HEK293 (cell line): ENCODE results near the gene PAX3.

Experiments
- CTCF ChIA-PET: fragments of 350-600 bp; formaldehyde crosslinking; extraction: SDS; loops from one replicate; lab custom pipeline; 2021; ENCODE audit warnings: antibody characterized with exemption; lab: Yijun Ruan, JAX
- POLR2A ChIA-PET: fragments of 300-600 bp; formaldehyde crosslinking; extraction: SDS; loops from one replicate; lab custom pipeline; 2020; ENCODE audit warnings: antibody characterized with exemption, inconsistent platforms; lab: Yijun Ruan, JAX
- H3K27ac ChIP-seq: fragments of 200-500 bp; sonication (Bioruptor generic); 2 replicates; pipeline ENCODE4 v1.5.1; 2014; ENCODE audit warnings: low read depth, low read length, control low read depth, inconsistent platforms; ENCODE audit errors: extremely low read depth
- H3K36me3 ChIP-seq, 2 experiments: fragments of 200-500 bp in 1 of 2; sonication (Bioruptor generic) in 1 of 2; 1 replicate in 1 of 2; 2 replicates in 1 of 2; pipeline ENCODE4 v1.5.1; 2014 to 2017; ENCODE audit warnings: inconsistent platforms in 2 of 2, low read length in 2 of 2; ENCODE audit not compliant: control insufficient read depth in 2 of 2, insufficient read depth in 1 of 2
- H3K4me1 ChIP-seq: fragments of 200-500 bp; sonication (Bioruptor generic); 2 replicates; pipeline ENCODE4 v1.5.1; 2014; ENCODE audit warnings: mild to moderate bottlenecking, low read length, inconsistent platforms; ENCODE audit not compliant: control insufficient read depth, insufficient read depth
- H3K4me3 ChIP-seq: 2 replicates; pipeline ENCODE4 v1.5.1; 2011; ENCODE audit warnings: low read depth, mild to moderate bottlenecking, control low read depth, low read length, moderate library complexity
- H3K9me3 ChIP-seq: fragments of 200-500 bp; sonication (Bioruptor generic); 2 replicates; pipeline ENCODE4 v1.5.1; 2014; ENCODE audit warnings: low read depth, low read length, inconsistent platforms; ENCODE audit not compliant: control insufficient read depth, insufficient read depth
- GFI1B ChIP-seq: fragments of 450-650 bp; formaldehyde crosslinking; IDR thresholded peaks from 2 replicates; pipeline ENCODE4 v1.5.1; 2016; ENCODE audit warnings: missing biosample characterization, missing genetic modification characterization
- KLF10 ChIP-seq: fragments of 450-650 bp; IDR thresholded peaks from 2 replicates; pipeline ENCODE4 v1.5.1; 2018; ENCODE audit warnings: missing biosample characterization, mild to moderate bottlenecking, missing genetic modification characterization
- PRDM1 ChIP-seq: fragments of 450-650 bp; formaldehyde crosslinking; IDR thresholded peaks from 2 replicates; pipeline ENCODE4; 2016; ENCODE audit warnings: missing biosample characterization, missing genetic modification characterization
- SCRT2 ChIP-seq: fragments of 450-650 bp; formaldehyde crosslinking; IDR thresholded peaks from 2 replicates; pipeline ENCODE4 v1.5.1; 2016; ENCODE audit warnings: missing biosample characterization, missing genetic modification characterization
- YY2 ChIP-seq: fragments of 450-650 bp; formaldehyde crosslinking; IDR thresholded peaks from 2 replicates; pipeline ENCODE4 v1.5.1; 2016; ENCODE audit warnings: missing biosample characterization, missing genetic modification characterization
- ZBTB1 ChIP-seq: fragments of 450-650 bp; formaldehyde crosslinking; IDR thresholded peaks from 2 replicates; pipeline ENCODE4 v1.5.1; 2016; ENCODE audit warnings: missing biosample characterization, missing genetic modification characterization
- ZBTB20 ChIP-seq: fragments of 450-650 bp; formaldehyde crosslinking; IDR thresholded peaks from 2 replicates; pipeline ENCODE4 v1.5.1; 2016; ENCODE audit warnings: missing biosample characterization, missing genetic modification characterization
- ZNF366 ChIP-seq: fragments of 450-650 bp; formaldehyde crosslinking; conservative IDR thresholded peaks from 2 replicates; pipeline ENCODE4 v1.5.1; 2016; ENCODE audit warnings: missing biosample characterization, missing genetic modification characterization
- ZNF521 ChIP-seq: fragments of 450-650 bp; formaldehyde crosslinking; IDR thresholded peaks from 2 replicates; pipeline ENCODE4 v1.5.1; 2017; ENCODE audit warnings: missing biosample characterization, mild to moderate bottlenecking, missing genetic modification characterization
- ZNF548 ChIP-seq: fragments of 450-650 bp; formaldehyde crosslinking; IDR thresholded peaks from 2 replicates; pipeline ENCODE4 v1.5.1; 2016; ENCODE audit warnings: missing biosample characterization, missing genetic modification characterization
- ZNF621 ChIP-seq: fragments of 450-650 bp; formaldehyde crosslinking; IDR thresholded peaks from 2 replicates; pipeline ENCODE4 v1.5.1; 2017; ENCODE audit warnings: missing biosample characterization, missing genetic modification characterization
- ZNF626 ChIP-seq: fragments of 450-650 bp; sonication (Bioruptor Pico); formaldehyde crosslinking; IDR thresholded peaks from 2 replicates; pipeline ENCODE4 v1.5.1; 2018; ENCODE audit warnings: missing biosample characterization, missing genetic modification characterization, inconsistent platforms
- ZNF785 ChIP-seq: fragments of 450-650 bp; formaldehyde crosslinking; IDR thresholded peaks from 2 replicates; pipeline ENCODE4 v1.5.1; 2016; ENCODE audit warnings: missing biosample characterization, missing genetic modification characterization
- TF ChIP-seq, protein P1 (sequence below): fragments of 450-650 bp; formaldehyde crosslinking; IDR thresholded peaks from 2 replicates; pipeline ENCODE4 v1.5.1; 2017; ENCODE audit warnings: missing biosample characterization, missing genetic modification characterization
- TF ChIP-seq, protein P2 (sequence below): fragments of 450-650 bp; formaldehyde crosslinking; IDR thresholded peaks from 2 replicates; pipeline ENCODE4 v1.5.1; 2016; ENCODE audit warnings: missing biosample characterization, missing genetic modification characterization
- TF ChIP-seq, protein P3 (sequence below): fragments of 450-650 bp; formaldehyde crosslinking; IDR thresholded peaks from 2 replicates; pipeline ENCODE4 v1.5.1; 2016; ENCODE audit warnings: missing biosample characterization, missing genetic modification characterization

PAX3 gene

DNA sequence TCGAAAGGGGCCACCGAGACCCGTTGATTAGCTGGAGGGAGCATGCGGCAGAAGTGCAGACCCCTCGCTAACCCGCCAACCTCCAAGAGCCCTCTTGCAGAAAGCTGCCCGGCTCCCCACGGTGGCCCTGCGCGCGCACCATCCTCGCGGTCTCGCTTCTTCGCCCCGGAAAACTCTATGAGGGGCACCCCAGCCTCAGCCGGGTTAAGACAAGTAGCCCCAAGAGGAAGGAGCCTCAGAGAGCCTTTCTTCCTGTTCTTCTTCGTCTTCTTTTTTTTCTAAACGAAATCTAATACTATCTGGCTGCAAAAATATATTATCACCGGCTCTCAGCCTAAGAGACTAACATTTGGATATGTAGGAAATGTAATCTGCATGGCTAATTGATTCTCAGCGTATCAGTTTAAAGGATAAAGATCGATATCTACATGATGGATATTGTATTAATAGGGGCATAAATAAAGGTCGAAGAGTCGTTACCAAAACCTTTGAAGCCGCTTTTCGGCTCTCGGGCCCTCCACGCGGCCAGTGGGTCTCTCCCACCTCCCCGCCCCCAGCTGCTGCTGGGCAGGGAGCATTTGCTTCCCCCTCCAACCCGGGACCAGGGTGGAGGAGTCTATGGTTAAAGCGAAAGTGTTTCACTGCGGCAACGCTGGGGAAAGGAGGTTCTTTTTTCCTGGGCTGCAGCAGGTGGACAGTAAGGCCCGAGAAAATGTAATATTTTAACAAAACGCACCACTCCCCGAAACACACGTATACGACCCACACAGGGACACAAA lies 6.1 kb upstream of the PAX3 start:
- TF ChIP-seq ZNF521 (tag by site-specific recombination) = no peak
- TF ChIP-seq KLF10 (tag by site-specific recombination) = no peak
- TF ChIP-seq, protein P1, sequence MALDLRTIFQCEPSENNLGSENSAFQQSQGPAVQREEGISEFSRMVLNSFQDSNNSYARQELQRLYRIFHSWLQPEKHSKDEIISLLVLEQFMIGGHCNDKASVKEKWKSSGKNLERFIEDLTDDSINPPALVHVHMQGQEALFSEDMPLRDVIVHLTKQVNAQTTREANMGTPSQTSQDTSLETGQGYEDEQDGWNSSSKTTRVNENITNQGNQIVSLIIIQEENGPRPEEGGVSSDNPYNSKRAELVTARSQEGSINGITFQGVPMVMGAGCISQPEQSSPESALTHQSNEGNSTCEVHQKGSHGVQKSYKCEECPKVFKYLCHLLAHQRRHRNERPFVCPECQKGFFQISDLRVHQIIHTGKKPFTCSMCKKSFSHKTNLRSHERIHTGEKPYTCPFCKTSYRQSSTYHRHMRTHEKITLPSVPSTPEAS = no peak
- TF ChIP-seq PRDM1 (tag by site-specific recombination) = no peak
- no peak for TF ChIP-seq GFI1B (tag by site-specific recombination)
- no peak for TF ChIP-seq ZNF621 (tag by site-specific recombination)
- TF ChIP-seq, protein P2, sequence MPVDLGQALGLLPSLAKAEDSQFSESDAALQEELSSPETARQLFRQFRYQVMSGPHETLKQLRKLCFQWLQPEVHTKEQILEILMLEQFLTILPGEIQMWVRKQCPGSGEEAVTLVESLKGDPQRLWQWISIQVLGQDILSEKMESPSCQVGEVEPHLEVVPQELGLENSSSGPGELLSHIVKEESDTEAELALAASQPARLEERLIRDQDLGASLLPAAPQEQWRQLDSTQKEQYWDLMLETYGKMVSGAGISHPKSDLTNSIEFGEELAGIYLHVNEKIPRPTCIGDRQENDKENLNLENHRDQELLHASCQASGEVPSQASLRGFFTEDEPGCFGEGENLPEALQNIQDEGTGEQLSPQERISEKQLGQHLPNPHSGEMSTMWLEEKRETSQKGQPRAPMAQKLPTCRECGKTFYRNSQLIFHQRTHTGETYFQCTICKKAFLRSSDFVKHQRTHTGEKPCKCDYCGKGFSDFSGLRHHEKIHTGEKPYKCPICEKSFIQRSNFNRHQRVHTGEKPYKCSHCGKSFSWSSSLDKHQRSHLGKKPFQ = no peak
- no peak for TF ChIP-seq ZBTB20 (tag by site-specific recombination)
- no peak for TF ChIP-seq ZNF626 (tag by site-specific recombination)
- TF ChIP-seq ZNF785 (tag by site-specific recombination) = no peak
- no peak for TF ChIP-seq YY2 (tag by site-specific recombination)
- TF ChIP-seq ZNF548 (tag by site-specific recombination) = no peak
- TF ChIP-seq, all 188 proteins: peak for 0
- H3K27ac ChIP-seq = no peak overlapping the region
- CTCF ChIA-PET = no interaction called here
- no peaks in the 10 kb centered on the region for H3K36me3 ChIP-seq
- no peak overlapping the region for H3K4me3 ChIP-seq
- H3K4me1 ChIP-seq = no peaks in the 10 kb centered on the region
- POLR2A ChIA-PET = no interaction called here
- H3K9me3 ChIP-seq = no peaks in the 10 kb centered on the region

DNA sequence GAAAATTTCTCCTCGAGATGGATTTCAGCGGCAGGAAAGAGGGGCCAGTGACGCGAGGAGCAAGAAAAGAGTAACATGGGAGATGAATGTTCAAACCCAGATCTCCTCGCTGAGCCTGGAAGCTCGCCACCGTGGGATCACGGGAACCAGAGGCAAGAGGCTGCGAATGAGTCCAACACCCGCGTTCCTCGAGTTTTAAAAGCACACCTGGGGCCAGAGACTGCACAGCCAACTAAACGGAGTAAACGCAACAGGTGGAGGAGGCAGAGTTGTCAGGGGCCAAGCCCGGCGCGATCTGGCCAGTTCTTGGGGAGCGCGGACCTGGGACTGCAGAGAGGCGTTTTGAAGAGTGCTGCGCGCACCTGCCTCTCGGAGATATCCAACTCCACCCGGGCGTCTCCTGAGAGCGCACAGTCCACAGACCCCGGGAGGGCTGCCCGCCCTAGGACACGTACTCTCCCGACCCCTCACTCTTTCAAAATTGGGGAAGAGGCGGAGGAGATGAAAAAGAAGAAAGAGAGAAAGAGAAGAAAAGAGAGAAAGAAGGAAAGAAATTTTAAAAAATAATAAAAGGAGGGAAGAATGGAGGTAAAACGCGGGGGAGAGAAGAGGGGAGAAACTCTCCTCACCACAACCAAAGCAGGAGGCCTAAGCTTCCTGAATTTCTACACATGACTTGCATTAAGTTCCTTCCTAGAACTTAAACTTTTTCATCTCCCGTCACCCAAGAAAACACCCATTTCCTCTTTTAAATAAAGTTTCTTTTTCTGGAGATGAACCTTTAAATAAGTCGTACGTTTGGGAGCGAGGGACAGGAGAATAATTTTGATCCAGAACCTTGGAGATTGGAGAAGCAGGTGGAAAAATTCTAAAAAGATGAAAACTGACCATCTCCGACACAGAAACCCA lies 5.3 kb upstream of the PAX3 start:
- no peaks in the 10 kb centered on the region for H3K36me3 ChIP-seq
- POLR2A ChIA-PET = no interaction called here
- TF ChIP-seq ZBTB1 (tag by site-specific recombination) (no peak), SCRT2 (0 out of 2 replicates have a peak, but pooled peaks have one; percentile 30)
- TF ChIP-seq, all 188 proteins: peak for 1
- no peak overlapping the region for H3K4me3 ChIP-seq
- CTCF ChIA-PET = no interaction called here
- no peaks in the 10 kb centered on the region for H3K9me3 ChIP-seq
- H3K4me1 ChIP-seq = peaks cover 6% of the 10 kb centered on the region
- no peak overlapping the region for H3K27ac ChIP-seq

DNA sequence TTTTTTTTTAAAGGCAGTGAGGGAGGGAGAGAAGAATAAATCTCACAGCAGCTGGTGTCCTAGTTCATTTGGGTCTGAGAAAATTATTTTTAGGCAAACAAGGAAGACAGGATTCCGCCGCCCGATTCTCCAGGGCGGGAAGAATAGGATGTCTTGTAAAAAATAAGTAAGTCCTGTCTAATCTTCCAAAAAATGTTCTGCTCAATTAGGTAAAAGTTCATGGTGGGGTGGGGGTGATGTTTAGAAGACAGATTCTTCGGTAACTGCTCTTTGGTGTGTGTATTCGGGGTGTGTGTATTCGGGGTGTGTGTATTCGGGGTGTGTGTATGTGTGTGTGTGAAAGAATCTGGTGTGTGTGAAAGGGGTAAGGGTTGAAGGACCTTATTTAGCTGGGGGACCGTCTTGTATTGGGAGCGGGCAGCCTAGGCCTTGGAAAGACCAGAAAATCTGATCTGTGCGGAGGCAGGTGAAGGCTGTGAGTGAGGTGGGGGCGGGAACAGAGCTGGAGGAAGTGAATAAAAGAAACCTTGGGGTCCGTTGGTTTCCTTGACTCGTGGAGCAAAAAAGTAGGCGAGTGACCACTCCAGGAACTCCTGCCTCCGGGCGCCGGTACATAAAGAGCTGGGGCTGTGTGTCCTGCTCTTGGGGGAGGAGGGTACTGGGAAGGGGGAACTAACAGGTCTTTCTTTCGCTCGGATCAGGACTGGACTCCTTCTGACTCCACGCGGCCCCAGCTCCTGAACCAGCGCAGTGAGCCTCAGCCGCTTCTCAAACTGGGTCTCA lies 4.4 kb upstream of the PAX3 start:
- H3K36me3 ChIP-seq = no peaks in the 10 kb centered on the region
- no peak overlapping the region for H3K27ac ChIP-seq
- ChIA-PET POLR2A (no interaction called here), CTCF (interaction anchor here (0.6 kb wide), 1 partner anchor 16 kb away, joined by 3 read pairs; no protein-coding TSS in a partner anchor)
- H3K4me3 ChIP-seq = no peak overlapping the region
- TF ChIP-seq, protein P3, sequence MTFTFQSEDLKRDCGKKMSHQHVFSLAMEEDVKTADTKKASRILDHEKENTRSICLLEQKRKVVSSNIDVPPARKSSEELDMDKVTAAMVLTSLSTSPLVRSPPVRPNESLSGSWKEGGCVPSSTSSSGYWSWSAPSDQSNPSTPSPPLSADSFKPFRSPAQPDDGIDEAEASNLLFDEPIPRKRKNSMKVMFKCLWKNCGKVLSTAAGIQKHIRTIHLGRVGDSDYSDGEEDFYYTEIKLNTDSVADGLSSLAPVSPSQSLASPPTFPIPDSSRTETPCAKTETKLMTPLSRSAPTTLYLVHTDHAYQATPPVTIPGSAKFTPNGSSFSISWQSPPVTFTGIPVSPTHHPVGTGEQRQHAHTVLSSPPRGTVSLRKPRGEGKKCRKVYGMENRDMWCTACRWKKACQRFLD (tag by site-specific recombination) = no peak
- no peak for TF ChIP-seq ZNF366 (tag by site-specific recombination)
- peaks cover 6% of the 10 kb centered on the region for H3K4me1 ChIP-seq
- no peaks in the 10 kb centered on the region for H3K9me3 ChIP-seq
